Endothelial cell (in vitro differentiated cells): Measurements from ENCODE around the gene RBBP8. TPM values are rescaled to one million over a fixed set of nuclear protein-coding genes. Genes with fewer than 3 reads are reported as not detected.

Experiments used
- DNase-seq: peaks from one replicate; pipeline ENCODE4 v3.0.0; 2021; ENCODE audit warnings: low spot score
- H3K27ac Mint-ChIP-seq: one replicate; pipeline ENCODE4 v1.8.0; 2021; ENCODE audit warnings: mixed read lengths, inconsistent platforms; ENCODE audit not compliant: unreplicated experiment
- H3K27me3 Mint-ChIP-seq: one replicate; pipeline ENCODE4 v1.8.0; 2021; ENCODE audit warnings: mild to moderate bottlenecking, moderate library complexity, mixed read lengths, inconsistent platforms; ENCODE audit not compliant: unreplicated experiment
- H3K36me3 Mint-ChIP-seq: one replicate; pipeline ENCODE4 v1.8.0; 2021; ENCODE audit warnings: mild to moderate bottlenecking, low read depth, mixed read lengths, inconsistent platforms; ENCODE audit not compliant: unreplicated experiment
- H3K4me1 Mint-ChIP-seq: one replicate; pipeline ENCODE4 v1.8.0; 2021; ENCODE audit warnings: mild to moderate bottlenecking, mixed read lengths, inconsistent platforms; ENCODE audit not compliant: unreplicated experiment
- H3K4me3 Mint-ChIP-seq: one replicate; pipeline ENCODE4 v1.8.0; 2021; ENCODE audit warnings: mild to moderate bottlenecking, mixed read lengths, inconsistent platforms; ENCODE audit not compliant: unreplicated experiment
- H3K9me3 Mint-ChIP-seq: one replicate; pipeline ENCODE4 v1.8.0; 2021; ENCODE audit warnings: mixed read lengths, inconsistent platforms; ENCODE audit not compliant: unreplicated experiment
- CTCF ChIP-seq: fragments of 200-600 bp; sonication (generic); IDR thresholded peaks from one replicate; pipeline ENCODE4 v1.5.0; 2021; ENCODE audit warnings: antibody characterized with exemption; ENCODE audit not compliant: unreplicated experiment
- total RNA-seq: library from RNA; stranded (reverse); fragmentation: NEBNext Ultra II Directional; extraction: Animal tissue kit (Norgen Biotek cat#: 25700); gene quantifications from one replicate; pipeline ENCODE4 v1.2.1, GENCODE V29; 2021; ENCODE audit not compliant: unreplicated experiment

The RBBP8 gene
- total RNA-seq, 1 donor from 2014 or later, result 27.0 TPM

GRCh38 chr18:22936515-22936914, 3.4 kb downstream of the RBBP8 start:
- TF ChIP-seq CTCF, result no peak
- Mint-ChIP-seq H3K27me3 (peaks cover 2% of the 10 kb centered on the region), H3K4me3 (no peak overlapping the region), H3K9me3 (no peaks in the 10 kb centered on the region), H3K27ac (peak overlapping the region; percentile 32), H3K36me3 (peaks cover 10% of the 10 kb centered on the region), H3K4me1 (peaks cover 18% of the 10 kb centered on the region)
- no peak for DNase-seq

GRCh38 chr18:22939649-22940048, 6.5 kb downstream of the RBBP8 start:
- Mint-ChIP-seq H3K36me3 (peaks cover 6% of the 10 kb centered on the region), H3K4me1 (peaks cover 5% of the 10 kb centered on the region), H3K27ac (no peak overlapping the region), H3K4me3 (no peak overlapping the region), H3K27me3 (no peaks in the 10 kb centered on the region), H3K9me3 (no peaks in the 10 kb centered on the region)
- DNase-seq, result no peak
- no peak for TF ChIP-seq CTCF

- Mint-ChIP-seq H3K27me3 (no peaks in the 10 kb centered on the region), H3K4me3 (no peak overlapping the region), H3K4me1 (no peaks in the 10 kb centered on the region), H3K36me3 (no peaks in the 10 kb centered on the region), H3K27ac (no peak overlapping the region), H3K9me3 (no peaks in the 10 kb centered on the region)
- DNase-seq, result no peak
- no peak for TF ChIP-seq CTCF
These were observed 10.7 kb downstream of the RBBP8 start for GRCh38 chr18:22943847-22944246.

GRCh38 chr18:22946217-22946616, 13.1 kb downstream of the RBBP8 start:
- no peak for TF ChIP-seq CTCF
- H3K4me3 Mint-ChIP-seq, result no peak overlapping the region
- H3K36me3 Mint-ChIP-seq, result peaks cover 11% of the 10 kb centered on the region
- no peaks in the 10 kb centered on the region for H3K9me3 Mint-ChIP-seq
- H3K4me1 Mint-ChIP-seq, result no peaks in the 10 kb centered on the region
- no peak for DNase-seq
- H3K27me3 Mint-ChIP-seq, result no peaks in the 10 kb centered on the region
- no peak overlapping the region for H3K27ac Mint-ChIP-seq

GRCh38 chr18:22946846-22947245, 13.7 kb downstream of the RBBP8 start:
- Mint-ChIP-seq H3K4me3 (no peak overlapping the region), H3K36me3 (peaks cover 12% of the 10 kb centered on the region), H3K27me3 (no peaks in the 10 kb centered on the region), H3K27ac (no peak overlapping the region), H3K9me3 (no peaks in the 10 kb centered on the region), H3K4me1 (no peaks in the 10 kb centered on the region)
- no peak for TF ChIP-seq CTCF
- DNase-seq, result no peak
